Astrocyte of the spinal cord (primary cell): ENCODE results near the gene ATP8A1.

Experiments used
- DNase-seq: peaks from one replicate; pipeline ENCODE4 v3.0.0; 2011; ENCODE audit warnings: low read depth, low spot score
- H3K4me3 ChIP-seq: 2 replicates; pipeline ENCODE4 v1.5.1; 2011; ENCODE audit warnings: low read depth, mild to moderate bottlenecking, low read length, moderate library complexity
- CTCF ChIP-seq: IDR thresholded peaks from 2 replicates; pipeline ENCODE4 v1.5.1; 2012; ENCODE audit warnings: low read depth, mild to moderate bottlenecking, low read length, inconsistent platforms
- in situ Hi-C: cut with HindIII; loops from 2 replicates; pipeline ENCODE4 v1.10.0; 2017; ENCODE audit warnings: low sequenced_read_pairs

Gene ATP8A1

DNA sequence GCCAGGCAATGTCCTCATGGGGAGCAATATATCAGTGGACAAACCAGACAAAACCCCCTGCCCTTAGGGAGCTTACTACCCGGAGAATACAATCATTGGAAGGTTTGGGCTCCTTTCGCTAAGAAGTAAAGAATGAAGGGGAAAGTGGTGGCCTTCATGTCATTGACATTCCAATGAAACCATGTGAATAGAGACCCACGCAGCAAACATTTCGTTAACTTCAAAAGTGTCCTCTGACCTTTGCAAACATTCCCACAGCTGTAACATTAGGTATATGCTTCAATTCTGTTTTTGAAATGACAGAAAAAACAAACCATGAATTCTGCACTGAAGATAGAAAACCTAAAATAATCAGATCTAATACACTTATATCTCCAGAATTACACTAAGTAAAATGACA is 7.0 kb downstream of the ATP8A1 start:
- DNase-seq, result no peak
- no peak overlapping the region for H3K4me3 ChIP-seq
- no peak for TF ChIP-seq CTCF
- in situ Hi-C loops, result no loop called here

GRCh38 chr4:42646999-42647541 is 9.8 kb downstream of the ATP8A1 start:
- in situ Hi-C loops, result no loop called here
- no peak overlapping the region for H3K4me3 ChIP-seq
- DNase-seq, result no peak
- TF ChIP-seq CTCF, result no peak

- H3K4me3 ChIP-seq, result no peak overlapping the region
- in situ Hi-C loops, result no loop called here
- TF ChIP-seq CTCF, result no peak
- DNase-seq, result no peak
These were observed 10.7 kb downstream of the ATP8A1 start for GRCh38 chr4:42646013-42646784.

DNA sequence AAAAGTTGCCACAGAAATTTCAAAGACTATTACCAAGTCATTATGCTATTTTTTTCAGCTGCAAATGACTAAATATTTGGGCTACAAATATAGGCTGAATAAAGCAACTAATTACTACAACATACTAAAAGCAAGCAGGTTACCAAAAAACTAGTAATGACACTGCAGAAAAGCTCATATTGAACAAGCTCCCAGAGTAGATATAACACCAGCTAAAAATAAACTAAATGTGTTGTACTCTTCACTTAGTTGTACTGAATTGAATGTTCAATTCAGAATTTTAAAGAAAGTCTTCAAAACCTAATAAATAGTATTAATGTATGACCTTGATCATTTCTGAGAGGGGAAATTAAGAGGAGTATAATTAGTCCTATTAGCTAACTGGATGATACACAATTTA is 12.0 kb downstream of the ATP8A1 start:
- DNase-seq, result no peak
- no peak overlapping the region for H3K4me3 ChIP-seq
- no peak for TF ChIP-seq CTCF
- in situ Hi-C loops, result no loop called here

DNA sequence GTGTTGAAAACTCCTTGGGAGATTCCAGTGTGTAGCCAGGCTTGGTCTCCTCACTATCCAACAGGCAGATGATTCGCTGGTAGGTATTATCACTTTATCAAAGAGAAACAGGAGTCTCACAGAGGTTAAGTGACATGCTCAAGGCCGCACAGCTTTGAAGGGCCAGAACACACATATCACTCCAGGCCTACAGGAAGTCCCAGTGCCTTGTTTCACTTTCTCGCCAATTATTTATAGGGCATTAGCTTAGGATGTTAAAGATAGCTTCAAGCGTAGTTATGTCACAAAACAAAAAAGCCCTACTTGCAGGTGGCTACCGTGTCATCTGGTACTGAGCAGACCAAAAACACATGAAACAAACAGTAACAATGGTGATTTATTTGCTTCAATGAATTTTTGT is 13.2 kb downstream of the ATP8A1 start:
- TF ChIP-seq CTCF, result no peak
- no peak for DNase-seq
- in situ Hi-C loops, result no loop called here
- H3K4me3 ChIP-seq, result no peak overlapping the region

GRCh38 chr4:42642845-42643615 is 13.9 kb downstream of the ATP8A1 start:
- in situ Hi-C loops, result no loop called here
- TF ChIP-seq CTCF, result no peak
- no peak for DNase-seq
- no peak overlapping the region for H3K4me3 ChIP-seq
